DND-41 (cell line): ENCODE results near the gene AMIGO2.

ENCODE experiments used
- CTCF ChIP-seq: IDR thresholded peaks from 2 replicates; pipeline ENCODE4 v1.5.1; 2012; ENCODE audit warnings: borderline replicate concordance, low read length, moderate library complexity, mild to moderate bottlenecking; ENCODE audit not compliant: poor library complexity, severe bottlenecking; ENCODE audit errors: extremely low read depth
- EZH2 ChIP-seq: IDR thresholded peaks from 3 replicates; pipeline ENCODE4 v1.6.1; 2012; ENCODE audit warnings: borderline replicate concordance, low read depth, mild to moderate bottlenecking, moderate library complexity, low read length, inconsistent platforms; ENCODE audit not compliant: severe bottlenecking

GRCh38 chr12:47082283-47082682, 2.5 kb upstream of the AMIGO2 start:
- no peak for TF ChIP-seq CTCF
- no peak for TF ChIP-seq EZH2
